HepG2 (cell line): Measurements from ENCODE around the gene SMIM45.

ENCODE experiments used
- ELF4 ChIP-seq: sonication (generic); formaldehyde crosslinking; IDR thresholded peaks from 2 replicates; pipeline ENCODE4 v1.5.0; 2020; ENCODE audit warnings: missing genetic modification reagents, mild to moderate bottlenecking, moderate library complexity, borderline replicate concordance
- GABPA ChIP-seq, 2 experiments: IDR thresholded peaks; 2 replicates each; pipeline ENCODE4 v1.6.1; 2011 to 2016; ENCODE audit warnings: low read depth in 2 of 2, low read length in 1 of 2, missing biosample characterization in 1 of 2, missing genetic modification characterization in 1 of 2
- JUN ChIP-seq: sonication (generic); formaldehyde crosslinking; IDR thresholded peaks from 2 replicates; pipeline ENCODE4 v1.4.0; 2020; ENCODE audit warnings: mild to moderate bottlenecking, missing genetic modification reagents
- KDM3A ChIP-seq: IDR thresholded peaks from 2 replicates; pipeline ENCODE4 v1.6.1; 2018; ENCODE audit warnings: low read depth, missing compliant biosample characterization
- MTA1 ChIP-seq: sonication (generic); formaldehyde crosslinking; IDR thresholded peaks from 2 replicates; pipeline ENCODE4 v1.4.0; 2020; ENCODE audit warnings: missing genetic modification reagents, mild to moderate bottlenecking, borderline replicate concordance
- NBN ChIP-seq: fragments of 450-650 bp; conservative IDR thresholded peaks from 2 replicates; pipeline ENCODE4 v1.6.1; 2017
- PHF20 ChIP-seq: sonication (generic); formaldehyde crosslinking; IDR thresholded peaks from 2 replicates; pipeline ENCODE4 v1.5.0; 2020; ENCODE audit warnings: mild to moderate bottlenecking, missing genetic modification reagents
- RXRA ChIP-seq: sonication (generic); formaldehyde crosslinking; IDR thresholded peaks from 2 replicates; pipeline ENCODE4 v1.5.1; 2020; ENCODE audit warnings: missing genetic modification reagents
- XRCC5 ChIP-seq: fragments of 200-400 bp; formaldehyde crosslinking; optimal IDR thresholded peaks from 2 replicates; pipeline ENCODE3; 2017; ENCODE audit warnings: mild to moderate bottlenecking, low read length
- YEATS2 ChIP-seq: sonication (generic); formaldehyde crosslinking; IDR thresholded peaks from 2 replicates; pipeline ENCODE4 v1.4.0; 2020; ENCODE audit warnings: missing genetic modification reagents, borderline replicate concordance
- ZBTB20 ChIP-seq: sonication (generic); formaldehyde crosslinking; IDR thresholded peaks from 2 replicates; pipeline ENCODE4 v1.8.1; 2023; ENCODE audit warnings: missing genetic modification reagents, low read depth, mild to moderate bottlenecking, borderline replicate concordance
- ZFP62 ChIP-seq: sonication (generic); formaldehyde crosslinking; IDR thresholded peaks from 2 replicates; pipeline ENCODE4 v1.4.0; 2020; ENCODE audit warnings: missing genetic modification reagents
- ZMYM4 ChIP-seq: sonication (generic); formaldehyde crosslinking; IDR thresholded peaks from 2 replicates; pipeline ENCODE4 v1.8.1; 2023; ENCODE audit warnings: mild to moderate bottlenecking, missing genetic modification reagents
- ZNF160 ChIP-seq: sonication (generic); formaldehyde crosslinking; IDR thresholded peaks from 2 replicates; pipeline ENCODE4 v1.8.0; 2022; ENCODE audit warnings: mild to moderate bottlenecking, inconsistent platforms, missing genetic modification reagents
- ZNF3 ChIP-seq: IDR thresholded peaks from 2 replicates; pipeline ENCODE4 v1.7.0; 2017; ENCODE audit warnings: inconsistent platforms
- ZNF44 ChIP-seq: sonication (generic); formaldehyde crosslinking; IDR thresholded peaks from 2 replicates; pipeline ENCODE4 v1.5.1; 2020; ENCODE audit warnings: mild to moderate bottlenecking, missing genetic modification reagents
- ZNF441 ChIP-seq: sonication (generic); formaldehyde crosslinking; IDR thresholded peaks from 2 replicates; pipeline ENCODE4 v1.7.0; 2021; ENCODE audit warnings: missing genetic modification reagents, borderline replicate concordance
- ZNF672 ChIP-seq: sonication (generic); formaldehyde crosslinking; IDR thresholded peaks from 2 replicates; pipeline ENCODE4 v1.8.1; 2022; ENCODE audit warnings: missing genetic modification reagents
- ZNF703 ChIP-seq: sonication (generic); formaldehyde crosslinking; IDR thresholded peaks from 2 replicates; pipeline ENCODE4 v1.5.1; 2020; ENCODE audit warnings: missing genetic modification reagents, mild to moderate bottlenecking, moderate library complexity, borderline replicate concordance
- ZNF724P ChIP-seq: sonication (generic); formaldehyde crosslinking; IDR thresholded peaks from 2 replicates; pipeline ENCODE4 v1.8.0; 2022; ENCODE audit warnings: missing genetic modification reagents, borderline replicate concordance
- ZNF782 ChIP-seq: sonication (generic); formaldehyde crosslinking; IDR thresholded peaks from 2 replicates; pipeline ENCODE4 v1.4.0; 2020; ENCODE audit warnings: missing genetic modification reagents, mild to moderate bottlenecking, borderline replicate concordance
- ZSCAN12 ChIP-seq: sonication (generic); formaldehyde crosslinking; IDR thresholded peaks from 2 replicates; pipeline ENCODE4 v1.9.0; 2021; ENCODE audit warnings: mild to moderate bottlenecking, missing genetic modification reagents
- ZSCAN29 ChIP-seq: sonication (generic); formaldehyde crosslinking; conservative IDR thresholded peaks from 2 replicates; pipeline ENCODE4 v1.4.0; 2020; ENCODE audit warnings: mild to moderate bottlenecking, missing genetic modification reagents
- TF ChIP-seq, protein P1 (sequence below): sonication (generic); formaldehyde crosslinking; IDR thresholded peaks from 2 replicates; pipeline ENCODE4 v1.4.0; 2020; ENCODE audit warnings: missing genetic modification reagents
- TF ChIP-seq, protein P2 (sequence below): sonication (generic); formaldehyde crosslinking; IDR thresholded peaks from 2 replicates; pipeline ENCODE4 v1.4.0; 2020; ENCODE audit warnings: mild to moderate bottlenecking, missing genetic modification reagents
- TF ChIP-seq, protein P3 (sequence below): sonication (generic); formaldehyde crosslinking; IDR thresholded peaks from 2 replicates; pipeline ENCODE4 v1.8.1; 2023; ENCODE audit warnings: missing genetic modification reagents, inconsistent platforms, borderline replicate concordance

The SMIM45 gene

DNA sequence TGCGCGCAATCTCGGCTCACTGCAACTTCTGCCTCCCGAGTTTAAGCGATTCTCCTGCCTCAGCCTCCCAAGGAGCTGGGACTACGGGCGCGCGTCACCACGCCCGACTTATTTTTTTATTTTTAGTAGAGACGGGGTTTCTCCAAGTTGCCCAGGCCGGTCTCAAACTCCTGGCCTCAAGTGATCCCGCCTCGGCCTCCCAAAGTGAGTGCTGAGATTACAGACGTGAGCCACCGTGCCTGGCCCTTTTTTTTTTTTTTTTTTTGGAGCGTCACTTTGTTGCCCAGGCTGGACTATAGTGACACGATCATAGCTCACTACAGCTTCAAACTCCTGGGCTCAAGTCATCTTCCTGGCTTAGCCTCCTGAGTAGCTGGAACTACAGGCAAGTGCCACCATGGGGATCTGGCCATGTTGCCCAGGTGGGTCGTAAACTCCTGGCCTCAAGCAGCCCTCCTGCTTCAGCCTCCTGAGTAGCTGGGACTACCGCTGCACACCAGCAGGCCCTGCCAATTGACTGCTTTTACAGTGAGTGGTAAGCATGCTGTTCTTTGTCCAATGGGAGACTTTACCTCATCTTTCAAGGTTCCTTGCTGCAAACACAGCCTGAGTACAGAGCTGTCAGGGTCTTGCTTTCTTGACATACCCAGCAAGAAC lies 4.4 kb upstream of the SMIM45 start (continued):
- TF ChIP-seq ZNF672, result no peak
- no peak for TF ChIP-seq ZNF724P (CRISPR knock-in tag)
- no peak for TF ChIP-seq ZNF703 (CRISPR knock-in tag)
- TF ChIP-seq ZMYM4 (CRISPR knock-in tag), result no peak
- no peak for TF ChIP-seq ZBTB20 (CRISPR knock-in tag)
- TF ChIP-seq PHF20 (CRISPR knock-in tag), result 0 out of 2 replicates have a peak, but pooled peaks have one; percentile 12
- TF ChIP-seq KDM3A (CRISPR knock-in tag), result no peak
- TF ChIP-seq XRCC5, result no peak
- no peak; the same call in 1 of the 2 replicates for TF ChIP-seq ZNF3
- TF ChIP-seq MTA1, result no peak
- no peak for TF ChIP-seq GABPA (IDR thresholded peaks at IDR 0.05; ENCODE audit: low read depth, low read length)
- no peak for TF ChIP-seq GABPA (CRISPR knock-in tag; IDR thresholded peaks at IDR 0.05; ENCODE audit: low read depth)
- TF ChIP-seq ZSCAN29, result no peak
- no peak for TF ChIP-seq RXRA (CRISPR knock-in tag)
- TF ChIP-seq ZNF782 (CRISPR knock-in tag), result no peak
- no peak for TF ChIP-seq ZSCAN12 (CRISPR knock-in tag)
- peak; percentile 41; the same call in 1 of the 2 replicates for TF ChIP-seq ZNF44 (CRISPR knock-in tag)
- TF ChIP-seq, protein P1, sequence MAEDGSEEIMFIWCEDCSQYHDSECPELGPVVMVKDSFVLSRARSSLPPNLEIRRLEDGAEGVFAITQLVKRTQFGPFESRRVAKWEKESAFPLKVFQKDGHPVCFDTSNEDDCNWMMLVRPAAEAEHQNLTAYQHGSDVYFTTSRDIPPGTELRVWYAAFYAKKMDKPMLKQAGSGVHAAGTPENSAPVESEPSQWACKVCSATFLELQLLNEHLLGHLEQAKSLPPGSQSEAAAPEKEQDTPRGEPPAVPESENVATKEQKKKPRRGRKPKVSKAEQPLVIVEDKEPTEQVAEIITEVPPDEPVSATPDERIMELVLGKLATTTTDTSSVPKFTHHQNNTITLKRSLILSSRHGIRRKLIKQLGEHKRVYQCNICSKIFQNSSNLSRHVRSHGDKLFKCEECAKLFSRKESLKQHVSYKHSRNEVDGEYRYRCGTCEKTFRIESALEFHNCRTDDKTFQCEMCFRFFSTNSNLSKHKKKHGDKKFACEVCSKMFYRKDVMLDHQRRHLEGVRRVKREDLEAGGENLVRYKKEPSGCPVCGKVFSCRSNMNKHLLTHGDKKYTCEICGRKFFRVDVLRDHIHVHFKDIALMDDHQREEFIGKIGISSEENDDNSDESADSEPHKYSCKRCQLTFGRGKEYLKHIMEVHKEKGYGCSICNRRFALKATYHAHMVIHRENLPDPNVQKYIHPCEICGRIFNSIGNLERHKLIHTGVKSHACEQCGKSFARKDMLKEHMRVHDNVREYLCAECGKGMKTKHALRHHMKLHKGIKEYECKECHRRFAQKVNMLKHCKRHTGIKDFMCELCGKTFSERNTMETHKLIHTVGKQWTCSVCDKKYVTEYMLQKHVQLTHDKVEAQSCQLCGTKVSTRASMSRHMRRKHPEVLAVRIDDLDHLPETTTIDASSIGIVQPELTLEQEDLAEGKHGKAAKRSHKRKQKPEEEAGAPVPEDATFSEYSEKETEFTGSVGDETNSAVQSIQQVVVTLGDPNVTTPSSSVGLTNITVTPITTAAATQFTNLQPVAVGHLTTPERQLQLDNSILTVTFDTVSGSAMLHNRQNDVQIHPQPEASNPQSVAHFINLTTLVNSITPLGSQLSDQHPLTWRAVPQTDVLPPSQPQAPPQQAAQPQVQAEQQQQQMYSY (CRISPR knock-in tag), result no peak
- no peak for TF ChIP-seq JUN (CRISPR knock-in tag)
- no peak for TF ChIP-seq ZFP62
- no peak for TF ChIP-seq ZNF160
- TF ChIP-seq NBN, result no peak
- TF ChIP-seq, protein P2, sequence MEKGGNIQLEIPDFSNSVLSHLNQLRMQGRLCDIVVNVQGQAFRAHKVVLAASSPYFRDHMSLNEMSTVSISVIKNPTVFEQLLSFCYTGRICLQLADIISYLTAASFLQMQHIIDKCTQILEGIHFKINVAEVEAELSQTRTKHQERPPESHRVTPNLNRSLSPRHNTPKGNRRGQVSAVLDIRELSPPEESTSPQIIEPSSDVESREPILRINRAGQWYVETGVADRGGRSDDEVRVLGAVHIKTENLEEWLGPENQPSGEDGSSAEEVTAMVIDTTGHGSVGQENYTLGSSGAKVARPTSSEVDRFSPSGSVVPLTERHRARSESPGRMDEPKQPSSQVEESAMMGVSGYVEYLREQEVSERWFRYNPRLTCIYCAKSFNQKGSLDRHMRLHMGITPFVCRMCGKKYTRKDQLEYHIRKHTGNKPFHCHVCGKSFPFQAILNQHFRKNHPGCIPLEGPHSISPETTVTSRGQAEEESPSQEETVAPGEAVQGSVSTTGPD (CRISPR knock-in tag), result no peak
- TF ChIP-seq ZNF441 (CRISPR knock-in tag), result no peak
- no peak for TF ChIP-seq ELF4 (CRISPR knock-in tag)
- TF ChIP-seq, protein P3, sequence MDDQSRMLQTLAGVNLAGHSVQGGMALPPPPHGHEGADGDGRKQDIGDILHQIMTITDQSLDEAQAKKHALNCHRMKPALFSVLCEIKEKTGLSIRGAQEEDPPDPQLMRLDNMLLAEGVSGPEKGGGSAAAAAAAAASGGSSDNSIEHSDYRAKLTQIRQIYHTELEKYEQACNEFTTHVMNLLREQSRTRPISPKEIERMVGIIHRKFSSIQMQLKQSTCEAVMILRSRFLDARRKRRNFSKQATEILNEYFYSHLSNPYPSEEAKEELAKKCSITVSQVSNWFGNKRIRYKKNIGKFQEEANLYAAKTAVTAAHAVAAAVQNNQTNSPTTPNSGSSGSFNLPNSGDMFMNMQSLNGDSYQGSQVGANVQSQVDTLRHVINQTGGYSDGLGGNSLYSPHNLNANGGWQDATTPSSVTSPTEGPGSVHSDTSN (CRISPR knock-in tag), result no peak
- no peak for TF ChIP-seq YEATS2 (CRISPR knock-in tag)
